Stimulated activated CD4-positive, alpha-beta T cell treated with anti-CD3 and anti-CD28 coated beads, Interleukin-4, amount 100 ng/mL, for 4 hours (primary cell): ENCODE results near the gene STAB2.

Experiments used
- DNase-seq, 2 experiments: peaks; one replicate each; pipeline ENCODE4 v3.0.0-alpha.2; 2020

STAB2 gene

GRCh38 chr12:103813949-103814348, 226.9 kb downstream of the STAB2 start:
- DNase-seq = no peak

DNA sequence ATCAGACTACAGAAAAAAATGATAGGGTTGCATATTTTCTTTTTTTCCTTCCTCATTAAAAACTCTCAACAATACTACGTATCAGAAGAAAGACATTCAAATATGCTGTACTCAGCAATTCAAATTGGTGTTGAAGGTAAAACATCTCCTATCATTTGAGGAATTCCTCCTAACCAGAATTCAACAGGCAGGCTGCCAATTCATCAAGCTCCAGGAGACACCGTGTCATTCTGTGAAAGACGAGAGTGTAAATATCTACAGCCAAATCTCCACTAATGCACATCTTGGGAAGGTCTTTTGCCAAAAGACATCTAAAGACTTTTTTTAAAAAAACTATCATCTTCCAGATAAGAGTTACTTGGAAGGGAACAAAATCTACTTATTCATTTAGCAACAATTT, 227.4 kb downstream of the STAB2 start:
- DNase-seq = no peak
